K562 (cell line): ENCODE data around the gene SPI1. TPM values are rescaled to one million over a fixed set of nuclear protein-coding genes. Genes with fewer than 3 reads are reported as not detected.
A peak's percentile ranks its signal among the peaks of the same experiment; 100 is the strongest.

Experiments used
- ATAC-seq: fragments of 200-7000 bp; cut with Tn5 transposase; 3 replicates; pipeline ENCODE4 v1.9.1; 2020; ENCODE audit warnings: moderate library complexity
- BruUV-seq: library from RNA; stranded (reverse); fragments of 400-500 nt; replicated peaks from 2 replicates; lab custom pipeline; 2021; lab: Mats Ljungman, UMichigan
- CTCF ChIA-PET: fragments of 300-600 bp; formaldehyde crosslinking; extraction: SDS; loops from one replicate; lab custom pipeline; 2021; ENCODE audit warnings: low intra/inter-chr PET ratio; lab: Yijun Ruan, JAX
- POLR2A ChIA-PET: fragments of 300-600, 350-650 bp; sonication (Branson Sonifier 250); formaldehyde crosslinking; extraction: SDS; loops from one replicate; lab custom pipeline; 2021; ENCODE audit warnings: antibody characterized with exemption, inconsistent platforms; lab: Yijun Ruan, JAX
- DNase-seq, 4 experiments: peaks; one replicate each; pipeline versions ENCODE4 v3.0.0 to v3.0.0-alpha.2; 2011 to 2018; ENCODE audit warnings: low spot score in 3 of 4, mixed read lengths in 3 of 4; ENCODE audit errors: extremely low read depth in 1 of 4
- FAIRE-seq: peaks from 2 replicates; lab custom pipeline; 2011; peaks lifted over from hg19 to GRCh38; lab: Jason Lieb, UNC
- H2AFZ ChIP-seq: 2 replicates; pipeline ENCODE4 v1.6.0; 2011; ENCODE audit warnings: low read depth, low read length, control low read depth, inconsistent platforms
- H3K27ac ChIP-seq: fragments of 200-600 bp; 3 replicates; pipeline ENCODE4 v1.8.0; 2011; ENCODE audit warnings: low read depth, mild to moderate bottlenecking, control low read depth, inconsistent platforms, low read length, moderate library complexity, mixed read lengths; ENCODE audit errors: extremely low read depth
- H3K27me3 ChIP-seq, 2 experiments: fragments of 300-600 bp in 1 of 2; 2 replicates in 1 of 2; 3 replicates in 1 of 2; pipeline versions ENCODE4 v1.6.0 to v1.8.0; 2011; ENCODE audit warnings: inconsistent platforms in 2 of 2, low read length in 2 of 2, mild to moderate bottlenecking in 1 of 2, mixed read lengths in 1 of 2, moderate library complexity in 1 of 2; ENCODE audit not compliant: control insufficient read depth in 2 of 2, insufficient read depth in 2 of 2
- H3K36me3 ChIP-seq: fragments of 300-600 bp; 3 replicates; pipeline ENCODE4 v1.8.0; 2011; ENCODE audit warnings: mild to moderate bottlenecking, low read length, inconsistent platforms; ENCODE audit not compliant: control insufficient read depth, insufficient read depth
- H3K4me1 ChIP-seq, 2 experiments: fragments of 200-600 bp in 1 of 2; replicated peaks in 1 of 2; 2 replicates in 1 of 2; 3 replicates in 1 of 2; pipeline versions ENCODE4 v1.5.1 to v1.8.0; 2011; ENCODE audit warnings: inconsistent platforms in 2 of 2, low read length in 2 of 2, mild to moderate bottlenecking in 1 of 2, mixed read lengths in 1 of 2, moderate library complexity in 1 of 2; ENCODE audit not compliant: control insufficient read depth in 2 of 2, insufficient read depth in 2 of 2
- H3K4me2 ChIP-seq: 2 replicates; pipeline ENCODE4 v1.6.1; 2011; ENCODE audit warnings: low read length, control low read depth, inconsistent platforms, mixed read lengths; ENCODE audit not compliant: insufficient read depth
- H3K4me3 ChIP-seq: fragments of 200-600 bp; sonication (generic), shearing (Covaris generic); 2 replicates; pipeline ENCODE4 v1.5.1; 2016; ENCODE audit warnings: control low read depth, inconsistent platforms
- H3K79me2 ChIP-seq: fragments of 200-600 bp; 3 replicates; pipeline ENCODE4 v1.8.0; 2011; ENCODE audit warnings: low read length, inconsistent platforms; ENCODE audit not compliant: control insufficient read depth, insufficient read depth
- H3K9ac ChIP-seq, 2 experiments: 2 replicates each; pipeline versions ENCODE4 v1.6.0 to v1.6.1; 2011; ENCODE audit warnings: low read depth in 2 of 2, low read length in 2 of 2, control low read depth in 1 of 2, inconsistent platforms in 1 of 2, mild to moderate bottlenecking in 1 of 2, mixed read lengths in 1 of 2; ENCODE audit not compliant: insufficient read depth in 1 of 2
- H3K9me1 ChIP-seq: one replicate; pipeline ENCODE4 v1.6.0; 2011; ENCODE audit warnings: inconsistent platforms, mild to moderate bottlenecking, low read length, moderate library complexity; ENCODE audit not compliant: control insufficient read depth, insufficient read depth
- H3K9me3 ChIP-seq: replicated peaks from 2 replicates; pipeline ENCODE4 v1.5.1; 2011; ENCODE audit warnings: low read depth, low read length, inconsistent platforms; ENCODE audit not compliant: control insufficient read depth, insufficient read depth
- H4K20me1 ChIP-seq: replicated peaks from 2 replicates; pipeline ENCODE4 v1.6.1; 2011; ENCODE audit warnings: low read length, inconsistent platforms, mixed read lengths; ENCODE audit not compliant: control insufficient read depth, insufficient read depth
- BCOR ChIP-seq: fragments of 450-650 bp; IDR thresholded peaks from 2 replicates; pipeline ENCODE4 v1.6.1; 2016
- CBX1 ChIP-seq: sonication (generic); IDR thresholded peaks from 2 replicates; pipeline ENCODE4 v1.6.1; 2016; ENCODE audit warnings: antibody characterized with exemption, low read depth, mild to moderate bottlenecking
- CBX3 ChIP-seq, 2 experiments: IDR thresholded peaks; 1 replicate in 1 of 2; 2 replicates in 1 of 2; pipeline ENCODE4 v1.6.1; 2012; ENCODE audit warnings: inconsistent platforms in 2 of 2, low read length in 2 of 2, borderline replicate concordance in 1 of 2, control low read depth in 1 of 2
- CHD4 ChIP-seq: fragments of 200-600 bp; sonication (generic); IDR thresholded peaks from 3 replicates; pipeline ENCODE4 v1.6.1; 2012; ENCODE audit warnings: low read depth, mild to moderate bottlenecking, mixed read lengths, low read length, inconsistent platforms; ENCODE audit not compliant: insufficient read depth, insufficient replicate concordance, poor library complexity, severe bottlenecking
- HDAC2 ChIP-seq: fragments of 450-650 bp; IDR thresholded peaks from 2 replicates; pipeline ENCODE4 v1.6.1; 2016; ENCODE audit warnings: mild to moderate bottlenecking
- KDM1A ChIP-seq, 2 experiments: fragments of 450-650 bp; IDR thresholded peaks; 2 replicates each; pipeline ENCODE4 v1.6.1; 2016; ENCODE audit warnings: mild to moderate bottlenecking in 2 of 2
- MCM7 ChIP-seq, 2 experiments: fragments of 450-650 bp; IDR thresholded peaks; 2 replicates each; pipeline ENCODE4 v1.6.1; 2016 to 2018
- NCOA1 ChIP-seq: fragments of 450-650 bp; IDR thresholded peaks from 2 replicates; pipeline ENCODE4 v1.6.1; 2016; ENCODE audit warnings: low read depth
- PTBP1 ChIP-seq: fragments of 200-400 bp; formaldehyde crosslinking; IDR thresholded peaks from 2 replicates; pipeline ENCODE4 v1.6.1; 2017; ENCODE audit warnings: low read depth, low read length
- RBM25 ChIP-seq: fragments of 200-400 bp; formaldehyde crosslinking; IDR thresholded peaks from 2 replicates; pipeline ENCODE4 v1.6.1; 2018; ENCODE audit warnings: low read length, low read depth, moderate library complexity; ENCODE audit not compliant: severe bottlenecking
- RCOR1 ChIP-seq, 2 experiments: IDR thresholded peaks; 2 replicates each; pipeline ENCODE4 v1.6.1; 2012; ENCODE audit warnings: low read depth in 2 of 2, low read length in 2 of 2, borderline replicate concordance in 1 of 2, improper control_type of control experiment in 1 of 2
- SMARCA5 ChIP-seq: fragments of 450-650 bp; IDR thresholded peaks from 2 replicates; pipeline ENCODE4 v1.6.1; 2016
- TCF7 ChIP-seq: sonication (generic); IDR thresholded peaks from 2 replicates; pipeline ENCODE4 v1.6.1; 2016; ENCODE audit warnings: antibody characterized with exemption, borderline replicate concordance
- YBX1 ChIP-seq: fragments of 450-650 bp; IDR thresholded peaks from 2 replicates; pipeline ENCODE4 v1.7.1; 2016; ENCODE audit warnings: mild to moderate bottlenecking
- ZFP30 ChIP-seq: fragments of 250-450 bp; sonication (Bioruptor Pico); IDR thresholded peaks from 2 replicates; pipeline ENCODE4 v1.8.0; 2022; ENCODE audit warnings: moderate library complexity, mild to moderate bottlenecking, inconsistent platforms, borderline replicate concordance
- ZFP36 ChIP-seq: fragments of 150-350 bp; IDR thresholded peaks from 2 replicates; pipeline ENCODE4 v1.6.1; 2018; ENCODE audit warnings: low read length, low read depth; ENCODE audit not compliant: partially characterized antibody
- ZKSCAN8 ChIP-seq: fragments of 200-800 bp; sonication (Bioruptor generic); IDR thresholded peaks from 2 replicates; pipeline ENCODE4 v1.6.1; 2016; ENCODE audit warnings: missing genetic modification characterization, missing compliant biosample characterization
- WGBS: fragments of 100-300 bp; shearing (Covaris generic); methylation state at CpG from one replicate; pipeline ENCODE4 v1.1.6; 2016; ENCODE audit warnings: low coverage, mixed read lengths; ENCODE audit not compliant: insufficient coverage; ENCODE audit errors: missing lambda C conversion rate; 5-methylcytosine and 5-hydroxymethylcytosine counted together
- in situ Hi-C: fragments of 300-500 bp; cut with MboI; formaldehyde crosslinking; loops from 4 replicates; pipeline ENCODE4 v1.15.0; 2018; ENCODE audit warnings: inconsistent platforms, mixed read lengths
- intact Hi-C: fragments of 100-400 bp; cut with micrococcal nuclease; formaldehyde crosslinking; loops from 2 replicates; pipeline ENCODE4 v1.14.2; 2022
- polyA plus RNA-seq, 8 experiments: library from polyadenylated mRNA; depleted of rRNA in 4 of 8; stranded (reverse) in 5 of 8; unstranded in 3 of 8; fragments of >200 nt; fragmentation: Nextera tagmentation in 2 of 8; fragmentation: Illumina TruSeq in 1 of 8; extraction: Ambion mirVana in 2 of 8; extraction: Trizol in 1 of 8; gene quantifications; 2 replicates each; pipeline versions ENCODE4 v1.2.1 to v1.2.3, GENCODE V29; 2011 to 2014; ENCODE audit warnings: inconsistent platforms in 1 of 8, missing spikeins in 1 of 8
- total RNA-seq, 7 experiments: library from RNA; depleted of rRNA in 6 of 7; stranded (reverse); fragments of >200 nt in 6 of 7; fragmentation: Illumina TruSeq in 2 of 7; extraction: Trizol in 2 of 7; gene quantifications; 2 replicates each; pipeline versions ENCODE4 v1.2.1 to v1.2.3, GENCODE V29; 2011 to 2021; ENCODE audit warnings: low replicate concordance in 1 of 7

The SPI1 gene
- total and polyA plus RNA-seq, 9 of the 15 experiments (the other 6 are each of a cell fraction or from before 2014, with no cell fraction given), result 0.10 to 33.7 (median 10.3) TPM

DNA sequence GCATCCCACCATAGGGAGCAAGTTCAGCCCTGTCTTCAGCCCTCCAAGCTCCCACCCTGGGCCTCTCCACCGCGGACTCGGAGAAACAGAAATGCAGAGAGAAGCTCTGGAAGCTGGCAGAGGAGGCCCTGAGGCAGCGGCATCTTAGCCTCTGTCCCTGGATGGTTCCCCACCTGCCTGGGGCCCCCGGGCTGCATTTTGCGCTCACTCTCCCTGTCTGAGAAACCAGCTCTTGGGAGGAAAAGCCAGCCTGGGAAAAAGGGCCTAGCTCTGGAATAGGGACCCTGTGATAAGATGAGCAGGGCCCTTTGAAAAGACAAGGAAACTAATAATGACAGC lies 12.0 kb upstream of the SPI1 start:
- 95% methylated on average over 4 of the region's 6 CpGs for WGBS
- Histone ChIP-seq H3K4me3 (no peak overlapping the region), H3K4me1 (peaks cover 39 to 66% of the 10 kb centered on the region in 2 experiments), H3K27me3 (no peaks in the 10 kb centered on the region), H3K27ac (no peak overlapping the region), H3K9me1 (no peaks in the 10 kb centered on the region), H3K9ac (no peak overlapping the region), H4K20me1 (no peaks in the 10 kb centered on the region), H2AFZ (no peak overlapping the region), H3K79me2 (no peaks in the 10 kb centered on the region), H3K36me3 (no peaks in the 10 kb centered on the region), H3K4me2 (no peak overlapping the region), H3K9me3 (no peaks in the 10 kb centered on the region)
- ATAC-seq, result no peak
- ChIA-PET CTCF (no interaction called here), POLR2A (interaction anchor here (0.8 to 1.2 kb wide), 2 partner anchors 12 to 126 kb away, joined by 3 to 7 read pairs; partner anchors contain the start of gene SPI1)
- in situ Hi-C loops, result no loop called here
- FAIRE-seq, result no peak
- intact Hi-C loops, result no loop called here
- BruUV-seq, result no TSS peak
- TF ChIP-seq ZKSCAN8 (CRISPR knock-in tag) (peak; percentile 38; the same call in 1 of the 2 replicates), ZFP30 (CRISPR knock-in tag) (no peak)
- peak in 1 of 4 experiments; percentile 5 for DNase-seq

DNA sequence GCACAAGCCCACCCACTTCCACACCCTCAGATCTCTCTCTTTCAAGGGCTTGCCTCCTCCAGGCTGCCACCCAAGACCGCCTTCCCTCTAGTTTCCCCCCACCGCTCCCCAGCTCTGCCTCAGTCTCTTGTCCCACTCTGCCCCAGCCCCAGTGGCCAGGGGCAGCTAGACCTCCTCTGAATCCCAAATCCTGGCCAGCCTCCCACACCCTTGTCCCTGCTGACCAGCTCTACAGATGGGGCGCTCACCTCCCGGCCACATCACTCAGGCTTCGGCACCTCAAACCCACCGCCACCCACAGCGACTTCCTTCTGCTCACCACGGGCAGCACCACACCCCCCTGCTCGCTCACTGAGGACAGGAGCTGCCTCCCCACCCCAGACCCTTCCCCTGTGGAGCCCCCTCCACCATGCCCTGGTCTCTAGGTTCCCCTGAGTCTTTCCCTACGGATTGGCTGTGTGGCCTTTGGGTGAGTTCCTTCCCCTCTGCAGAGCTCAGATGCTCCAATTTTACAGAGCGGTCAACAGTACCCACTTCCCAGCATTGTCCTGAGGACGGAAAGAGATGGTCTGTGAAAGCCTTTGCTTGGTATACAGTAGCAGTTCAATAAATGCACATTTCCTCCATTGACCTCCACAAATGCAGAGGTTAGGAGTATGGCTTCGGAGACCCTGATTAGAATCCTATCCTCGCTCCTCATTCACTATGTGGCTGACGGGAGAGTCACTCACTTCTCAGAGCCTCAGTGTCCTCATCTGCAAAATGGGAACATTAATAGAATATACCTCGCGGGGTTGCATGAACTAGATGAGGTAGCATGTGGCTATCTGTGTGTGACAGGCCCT lies 11.5 kb upstream of the SPI1 start:
- Histone ChIP-seq H3K4me2 (no peak overlapping the region), H3K27me3 (no peaks in the 10 kb centered on the region), H3K9ac (peak overlapping the region in 1 of 2 experiments; percentile 80; a peak in 2 of 4 replicates), H3K79me2 (no peaks in the 10 kb centered on the region), H3K36me3 (no peaks in the 10 kb centered on the region), H3K4me3 (no peak overlapping the region), H3K27ac (no peak overlapping the region), H3K4me1 (peaks cover 33 to 61% of the 10 kb centered on the region in 2 experiments), H3K9me3 (no peaks in the 10 kb centered on the region), H3K9me1 (no peaks in the 10 kb centered on the region), H4K20me1 (no peaks in the 10 kb centered on the region), H2AFZ (no peak overlapping the region)
- no peak for ATAC-seq
- DNase-seq, result peak in 1 of 4 experiments; percentile 6
- FAIRE-seq, result peak; percentile 15
- in situ Hi-C loops (no loop called here), intact Hi-C loops (no loop called here)
- 71% methylated on average over 10 of the region's 17 CpGs for WGBS
- ChIA-PET POLR2A (interaction anchor here (0.5 to 1.9 kb wide), 4 partner anchors 7 to 231 kb away, joined by 3 to 8 read pairs (median 3); no protein-coding TSS in a partner anchor), CTCF (no interaction called here)
- no TSS peak for BruUV-seq
- TF ChIP-seq CHD4 (peak; percentile 81), RBM25 (peak; percentile 97), SMARCA5 (peak; percentile 78), NCOA1 (no peak), HDAC2 (peak; percentile 63), ZKSCAN8 (CRISPR knock-in tag) (peak; percentile 97), CBX1 (peak; percentile 56; the same call in 1 of the 2 replicates), KDM1A (IDR thresholded peaks at IDR 0.05) (peak; percentile 77 to 87), CBX3 (IDR thresholded peaks at IDR 0.05; ENCODE audit: borderline replicate concordance in 1 of 2, low read length in 2 of 2) (peak in 1 of 2 experiments; percentile 57; a peak in 1 of 3 replicates), BCOR (peak; percentile 95), ZFP36 (peak; percentile 9), TCF7 (no peak), PTBP1 (0 out of 2 replicates have a peak, but pooled peaks have one; percentile 47), RCOR1 (IDR thresholded peaks at IDR 0.05; ENCODE audit: borderline replicate concordance in 1 of 2, low read depth in 2 of 2, low read length in 2 of 2) (peak in 1 of 2 experiments; percentile 67; a peak in 1 of 4 replicates), YBX1 (no peak), MCM7 (IDR thresholded peaks at IDR 0.05) (no peak)
